H1 (cell line): Measurements from ENCODE around the gene PRRT2. TPM values are rescaled to one million over a fixed set of nuclear protein-coding genes. Genes with fewer than 3 reads are reported as not detected.

Experiments used
- CTCF ChIA-PET: fragments of 300-600 bp; sonication (Branson Sonifier 250); formaldehyde crosslinking; loops from one replicate; lab custom pipeline; 2021; ENCODE audit not compliant: partially characterized antibody; lab: Charles Lee
- POLR2A ChIA-PET: fragments of 300-600 bp; sonication (Branson Sonifier 250); formaldehyde crosslinking; loops from one replicate; lab custom pipeline; 2021; ENCODE audit warnings: inconsistent platforms; ENCODE audit not compliant: partially characterized antibody; lab: Charles Lee
- DNase-seq, 2 experiments: peaks; one replicate each; pipeline versions ENCODE4 v3.0.0 to v3.0.0-alpha.2; 2010 to 2022; ENCODE audit warnings: low spot score in 2 of 2, low read depth in 1 of 2, mixed read lengths in 1 of 2
- FAIRE-seq: peaks from 2 replicates; lab custom pipeline; 2011; peaks lifted over from hg19 to GRCh38; lab: Jason Lieb, UNC
- H2AFZ ChIP-seq: 2 replicates; pipeline ENCODE4 v1.8.1; 2012; ENCODE audit warnings: low read length, inconsistent platforms
- H2AK5ac ChIP-seq: 2 replicates; pipeline ENCODE4 v1.6.1; 2013; ENCODE audit warnings: low read depth, low read length
- H2BK120ac ChIP-seq: replicated peaks from 2 replicates; pipeline ENCODE3; 2013; ENCODE audit warnings: low read depth, low read length, inconsistent platforms
- H2BK12ac ChIP-seq: 2 replicates; pipeline ENCODE4 v1.6.1; 2013; ENCODE audit warnings: low read depth, low read length
- H2BK15ac ChIP-seq: 2 replicates; pipeline ENCODE4 v1.6.1; 2013; ENCODE audit warnings: low read length
- H2BK20ac ChIP-seq: 2 replicates; pipeline ENCODE4 v1.6.1; 2013; ENCODE audit warnings: low read length
- H2BK5ac ChIP-seq: 2 replicates; pipeline ENCODE4 v1.6.1; 2013; ENCODE audit warnings: low read depth, low read length
- H3K14ac ChIP-seq: 2 replicates; pipeline ENCODE4 v1.6.1; 2013; ENCODE audit warnings: inconsistent platforms; ENCODE audit not compliant: insufficient read length
- H3K18ac ChIP-seq: 2 replicates; pipeline ENCODE4 v1.6.1; 2013; ENCODE audit warnings: low read length; ENCODE audit errors: extremely low read depth
- H3K23ac ChIP-seq: 2 replicates; pipeline ENCODE4 v1.6.1; 2013; ENCODE audit warnings: inconsistent platforms; ENCODE audit not compliant: insufficient read length
- H3K23me2 ChIP-seq: 2 replicates; pipeline ENCODE4 v1.6.1; 2013; ENCODE audit warnings: low read depth, low read length
- H3K27ac ChIP-seq: 2 replicates; pipeline ENCODE4 v1.6.1; 2011; ENCODE audit warnings: low read depth, low read length, inconsistent platforms
- H3K27me3 ChIP-seq, 4 experiments: replicated peaks in 1 of 4; 1 replicate in 1 of 4; 2 replicates in 3 of 4; pipeline versions ENCODE4 v1.6.1 to v1.8.1; 2011 to 2013; ENCODE audit warnings: low read length in 3 of 4, mild to moderate bottlenecking in 3 of 4, inconsistent platforms in 2 of 4, mixed read lengths in 2 of 4, moderate library complexity in 1 of 4; ENCODE audit not compliant: control insufficient read depth in 3 of 4, insufficient read depth in 3 of 4; ENCODE audit errors: extremely low read depth in 1 of 4
- H3K36me3 ChIP-seq, 4 experiments: 2 replicates each; pipeline versions ENCODE4 v1.6.1 to v1.8.1; 2011 to 2013; ENCODE audit warnings: mild to moderate bottlenecking in 4 of 4, low read length in 3 of 4, moderate library complexity in 2 of 4, control low read depth in 1 of 4, inconsistent platforms in 1 of 4; ENCODE audit not compliant: insufficient read depth in 4 of 4, control insufficient read depth in 2 of 4
- H3K4ac ChIP-seq: replicated peaks from 2 replicates; pipeline ENCODE3; 2013; ENCODE audit warnings: low read length, low read depth, mixed read lengths, inconsistent platforms; ENCODE audit not compliant: insufficient read length
- H3K4me1 ChIP-seq, 4 experiments: replicated peaks in 1 of 4; 1 replicate in 1 of 4; 2 replicates in 3 of 4; pipeline versions ENCODE4 v1.6.1 to v1.8.1; 2011 to 2013; ENCODE audit warnings: low read length in 3 of 4, inconsistent platforms in 2 of 4, mixed read lengths in 1 of 4; ENCODE audit not compliant: insufficient read depth in 4 of 4, control insufficient read depth in 3 of 4
- H3K4me2 ChIP-seq, 2 experiments: 2 replicates each; pipeline versions ENCODE4 v1.6.1 to v1.8.1; 2011 to 2013; ENCODE audit warnings: low read depth in 2 of 2, low read length in 2 of 2, control low read depth in 1 of 2, inconsistent platforms in 1 of 2, mild to moderate bottlenecking in 1 of 2; ENCODE audit not compliant: insufficient read depth in 1 of 2
- H3K4me3 ChIP-seq, 4 experiments: fragments of 200-600, 300-600 bp in 1 of 4; sonication (generic), shearing (Covaris generic), sonication (Bioruptor Twin) in 1 of 4; 2 replicates each; pipeline versions ENCODE4 v1.5.1 to v1.8.1; 2011 to 2016; ENCODE audit warnings: low read length in 4 of 4, low read depth in 3 of 4, control low read depth in 2 of 4, inconsistent platforms in 2 of 4, mild to moderate bottlenecking in 2 of 4, mixed read lengths in 1 of 4, moderate library complexity in 1 of 4; ENCODE audit not compliant: insufficient read depth in 2 of 4; ENCODE audit errors: extremely low read depth in 1 of 4
- H3K56ac ChIP-seq: replicated peaks from 2 replicates; pipeline ENCODE3; 2013; ENCODE audit warnings: low read depth, mild to moderate bottlenecking, mixed read lengths, low read length, inconsistent platforms; ENCODE audit not compliant: insufficient read length
- H3K79me1 ChIP-seq: 2 replicates; pipeline ENCODE4 v1.6.1; 2013; ENCODE audit warnings: low read depth, low read length, control low read depth
- H3K79me2 ChIP-seq, 2 experiments: 2 replicates each; pipeline versions ENCODE4 v1.6.1 to v1.8.1; 2012 to 2013; ENCODE audit warnings: low read length in 2 of 2, mild to moderate bottlenecking in 2 of 2, inconsistent platforms in 1 of 2; ENCODE audit not compliant: insufficient read depth in 2 of 2, control insufficient read depth in 1 of 2
- H3K9ac ChIP-seq, 4 experiments: replicated peaks in 1 of 4; 1 replicate in 1 of 4; 2 replicates in 3 of 4; pipeline versions ENCODE4 v1.6.1 to v1.8.1; 2011 to 2013; ENCODE audit warnings: low read depth in 3 of 4, low read length in 3 of 4, control low read depth in 2 of 4, mild to moderate bottlenecking in 2 of 4, moderate library complexity in 2 of 4, inconsistent platforms in 1 of 4; ENCODE audit errors: extremely low read depth in 1 of 4
- H3K9me3 ChIP-seq, 2 experiments: 2 replicates each; pipeline versions ENCODE4 v1.6.1 to v1.8.1; 2012 to 2013; ENCODE audit warnings: mild to moderate bottlenecking in 2 of 2, moderate library complexity in 2 of 2, control low read depth in 1 of 2, inconsistent platforms in 1 of 2, low read depth in 1 of 2, low read length in 1 of 2, mixed read lengths in 1 of 2; ENCODE audit not compliant: insufficient read depth in 2 of 2
- H4K20me1 ChIP-seq, 2 experiments: replicated peaks in 1 of 2; 2 replicates each; pipeline versions ENCODE3 to v1.8.1; 2011 to 2013; ENCODE audit warnings: inconsistent platforms in 2 of 2, low read length in 2 of 2, mild to moderate bottlenecking in 1 of 2; ENCODE audit not compliant: insufficient read depth in 2 of 2, control insufficient read depth in 1 of 2
- H4K5ac ChIP-seq: 2 replicates; pipeline ENCODE4 v1.6.1; 2013; ENCODE audit warnings: low read length, low read depth, mixed read lengths, inconsistent platforms; ENCODE audit not compliant: insufficient read length
- H4K8ac ChIP-seq: 2 replicates; pipeline ENCODE4 v1.8.0; 2013; ENCODE audit warnings: mild to moderate bottlenecking, moderate library complexity, low read length, inconsistent platforms; ENCODE audit not compliant: insufficient read depth; ENCODE audit errors: extremely low read depth
- H4K91ac ChIP-seq: replicated peaks from 2 replicates; pipeline ENCODE3; 2013; ENCODE audit warnings: low read length, mixed read lengths, inconsistent platforms; ENCODE audit not compliant: insufficient read length
- POLR2A ChIP-seq, 2 experiments: IDR thresholded peaks; 1 replicate in 1 of 2; 2 replicates in 1 of 2; pipeline ENCODE4 v1.6.1; 2011; ENCODE audit warnings: low read depth in 2 of 2, low read length in 2 of 2, mild to moderate bottlenecking in 2 of 2; ENCODE audit errors: control extremely low read depth in 1 of 2
- RBBP5 ChIP-seq: IDR thresholded peaks from 2 replicates; pipeline ENCODE4 v1.7.1; 2012; ENCODE audit warnings: low read depth, mild to moderate bottlenecking, inconsistent platforms, low read length, moderate library complexity, borderline replicate concordance
- WGBS, 2 experiments: shearing (Covaris generic) in 1 of 2; methylation state at CpG; one replicate each; pipeline versions ENCODE4 v1.1.6 to v1.1.7; 2013 to 2015; ENCODE audit warnings: low lambda C conversion rate in 2 of 2, mixed read lengths in 2 of 2, inconsistent platforms in 1 of 2, low coverage in 1 of 2, missing lambda C conversion rate in 1 of 2; ENCODE audit not compliant: insufficient replicate concordance in 2 of 2, insufficient coverage in 1 of 2, insufficient read length in 1 of 2; ENCODE audit errors: extremely low coverage in 1 of 2, missing lambda C conversion rate in 1 of 2; 5-methylcytosine and 5-hydroxymethylcytosine counted together
- polyA plus RNA-seq, 7 experiments: library from polyadenylated mRNA; depleted of rRNA in 3 of 7; stranded (reverse) in 5 of 7; unstranded in 2 of 7; fragments of >200 nt in 5 of 7; fragments of 200-250 nt in 2 of 7; gene quantifications; 1 replicate in 5 of 7; 2 replicates in 1 of 7; 4 replicates in 1 of 7; pipeline versions ENCODE4 v1.2.1 to v1.2.3, GENCODE V29; 2011 to 2013; ENCODE audit warnings: missing spikeins in 2 of 7, mixed read lengths in 2 of 7
- total RNA-seq: library from RNA; stranded (reverse); fragmentation: NEBNext Ultra II Directional; extraction: Animal tissue kit (Norgen Biotek cat#: 25700); gene quantifications from 2 replicates; pipeline ENCODE4 v1.2.1, GENCODE V29; 2021

The PRRT2 gene
- total and polyA plus RNA-seq, 2 of the 8 experiments (the other 6 are each of a cell fraction or from before 2014, with no cell fraction given), result 12.8 to 32.6 TPM

DNA sequence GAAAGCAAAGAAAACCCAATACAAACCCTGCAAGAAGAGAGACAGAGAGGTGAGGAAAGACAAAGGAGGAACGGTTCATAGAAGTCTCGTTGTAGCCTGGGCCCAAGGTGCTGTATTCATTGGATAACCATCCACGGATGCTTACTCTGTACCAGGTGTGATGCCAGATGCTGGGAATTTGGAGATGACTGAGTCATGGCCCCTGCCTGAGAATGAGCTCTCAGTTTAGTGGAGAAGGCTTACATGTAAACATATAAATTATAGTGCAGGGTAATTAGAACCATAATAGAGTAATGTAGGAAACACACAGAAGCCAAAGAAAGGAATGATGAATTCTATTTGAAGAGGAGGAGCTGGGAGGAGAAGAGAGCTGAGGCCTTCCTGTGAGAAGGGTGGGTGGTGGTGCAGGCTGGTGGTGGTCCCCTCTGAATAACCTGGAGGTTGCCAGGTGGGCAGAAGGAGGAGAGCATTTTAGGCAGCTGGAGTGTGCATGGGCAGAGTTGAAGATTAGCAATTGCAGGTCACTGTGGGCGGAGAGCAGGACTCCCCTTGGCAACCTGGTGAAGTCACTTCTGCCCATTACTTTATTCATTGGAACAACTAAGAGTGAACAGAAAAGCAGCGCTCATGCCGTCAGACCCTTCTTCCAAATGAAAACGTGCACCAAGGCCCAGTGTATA is 41.6 kb upstream of the PRRT2 start:
- H4K8ac ChIP-seq, result no peak overlapping the region
- CTCF ChIA-PET, result interaction anchor here (0.6 to 4.8 kb wide), 5 partner anchors 15 to 81 kb away, joined by 3 to 22 read pairs (median 4); partner anchors contain the start of gene KIF22
- H3K4me3 ChIP-seq, result no peak overlapping the region
- no peak overlapping the region for H3K4ac ChIP-seq
- H3K56ac ChIP-seq, result no peak overlapping the region
- no peak overlapping the region for H2BK12ac ChIP-seq
- H3K79me1 ChIP-seq, result no peaks in the 10 kb centered on the region
- H3K27me3 ChIP-seq, result no peaks in the 10 kb centered on the region
- H2BK5ac ChIP-seq, result no peak overlapping the region
- TF ChIP-seq POLR2A (IDR thresholded peaks at IDR 0.05; ENCODE audit: control extremely low read depth in 1 of 2, low read depth in 2 of 2, low read length in 2 of 2), result no peak
- no peak for TF ChIP-seq RBBP5
- no peak overlapping the region for H4K5ac ChIP-seq
- H2BK120ac ChIP-seq, result no peak overlapping the region
- no peak overlapping the region for H2AFZ ChIP-seq
- H4K91ac ChIP-seq, result no peak overlapping the region
- H3K23ac ChIP-seq, result no peak overlapping the region
- no peak overlapping the region for H3K27ac ChIP-seq
- no peak overlapping the region for H3K18ac ChIP-seq
- no peaks in the 10 kb centered on the region for H3K79me2 ChIP-seq
- H3K9me3 ChIP-seq, result no peaks in the 10 kb centered on the region
- H4K20me1 ChIP-seq, result no peaks in the 10 kb centered on the region
- no peaks in the 10 kb centered on the region for H3K36me3 ChIP-seq
- FAIRE-seq (no peak), DNase-seq (no peak)
- H3K4me1 ChIP-seq, result no peaks in the 10 kb centered on the region
- POLR2A ChIA-PET, result interaction anchor here (0.7 to 2.9 kb wide), 5 partner anchors 8 to 36 kb away, joined by 3 to 8 read pairs (median 4); partner anchors contain the start of genes MAZ and ZG16
- H2AK5ac ChIP-seq, result no peak overlapping the region
- no peak overlapping the region for H3K9ac ChIP-seq
- H2BK15ac ChIP-seq, result no peak overlapping the region
- WGBS, 2 experiments, result 90% methylated on average over 7 of the region's 7 CpGs; no CpG with 5 or more reads in 1 of the 2 experiments
- no peak overlapping the region for H3K4me2 ChIP-seq
- no peaks in the 10 kb centered on the region for H3K23me2 ChIP-seq
- H3K14ac ChIP-seq, result no peak overlapping the region
- no peak overlapping the region for H2BK20ac ChIP-seq
